Ramos (cell line): ENCODE measurements around the gene SPEG.

Experiments
- in situ Hi-C: fragments of 300-500 bp; cut with MboI; formaldehyde crosslinking; loops from one replicate; pipeline ENCODE4 v1.14.3; 2022; ENCODE audit warnings: low sequenced_read_pairs; ENCODE audit not compliant: unreplicated experiment

Gene SPEG

GRCh38 chr2:219474285-219475060 is 39.8 kb downstream of the SPEG start:
- in situ Hi-C loops: no loop called here

GRCh38 chr2:219475278-219475677 is 40.6 kb downstream of the SPEG start:
- in situ Hi-C loops: no loop called here

- in situ Hi-C loops: no loop called here
Measured at GRCh38 chr2:219475697-219476651, 41.3 kb downstream of the SPEG start.

GRCh38 chr2:219476652-219477151 is 42.1 kb downstream of the SPEG start:
- in situ Hi-C loops: no loop called here

GRCh38 chr2:219477179-219477578 is 42.5 kb downstream of the SPEG start:
- in situ Hi-C loops: no loop called here

GRCh38 chr2:219477815-219478214 is 43.2 kb downstream of the SPEG start:
- in situ Hi-C loops: no loop called here

GRCh38 chr2:219478916-219479315 is 44.3 kb downstream of the SPEG start:
- in situ Hi-C loops: no loop called here

- in situ Hi-C loops: no loop called here
Measured at GRCh38 chr2:219480004-219480403, 45.4 kb downstream of the SPEG start.

GRCh38 chr2:219482674-219483405 is 48.2 kb downstream of the SPEG start:
- in situ Hi-C loops: no loop called here

- in situ Hi-C loops: no loop called here
Measured at GRCh38 chr2:219483451-219484342, 49.1 kb downstream of the SPEG start.

- in situ Hi-C loops: no loop called here
Measured at GRCh38 chr2:219484343-219485200, 49.9 kb downstream of the SPEG start.

- in situ Hi-C loops: no loop called here
Measured at GRCh38 chr2:219485201-219485580, 50.5 kb downstream of the SPEG start.

- in situ Hi-C loops: no loop called here
Measured at GRCh38 chr2:219486380-219486959, 51.8 kb downstream of the SPEG start.

GRCh38 chr2:219488149-219488843 is 53.7 kb downstream of the SPEG start:
- in situ Hi-C loops: no loop called here

GRCh38 chr2:219488844-219489194 is 54.2 kb downstream of the SPEG start:
- in situ Hi-C loops: no loop called here

- in situ Hi-C loops: no loop called here
Measured at GRCh38 chr2:219489315-219489714, 54.7 kb downstream of the SPEG start.

GRCh38 chr2:219490186-219490585 is 55.5 kb downstream of the SPEG start:
- in situ Hi-C loops: no loop called here
